Activated CD4-positive, alpha-beta memory T cell treated with anti-CD3 and anti-CD28 coated beads for 36 hours (primary cell): Measurements from ENCODE around the gene RASGRP3. TPM values are rescaled to one million over a fixed set of nuclear protein-coding genes. Genes with fewer than 3 reads are reported as not detected.
A peak's percentile ranks its signal among the peaks of the same experiment; 100 is the strongest.

Source experiments
- CTCF ChIA-PET: fragments of 350-600 bp; sonication (Branson Sonifier 250); formaldehyde crosslinking; loops from one replicate; lab custom pipeline; 2021; ENCODE audit warnings: antibody characterized with exemption, inconsistent platforms; lab: Charles Lee
- POLR2A ChIA-PET: fragments of 350-600 bp; sonication (Branson Sonifier 250); formaldehyde crosslinking; loops from one replicate; lab custom pipeline; 2021; ENCODE audit warnings: antibody characterized with exemption; lab: Charles Lee
- DNase-seq: peaks from one replicate; pipeline ENCODE4 v3.0.0-alpha.2; 2020
- H3K27ac Mint-ChIP-seq: one replicate; pipeline ENCODE4 v1.8.0; 2021; ENCODE audit warnings: mixed read lengths
- H3K27me3 Mint-ChIP-seq: one replicate; pipeline ENCODE4 v1.8.0; 2021; ENCODE audit warnings: mixed read lengths
- H3K36me3 Mint-ChIP-seq: one replicate; pipeline ENCODE4 v1.8.0; 2021; ENCODE audit warnings: mixed read lengths
- H3K4me1 Mint-ChIP-seq: one replicate; pipeline ENCODE4 v1.8.0; 2021; ENCODE audit warnings: low read depth, mixed read lengths
- H3K4me3 Mint-ChIP-seq: one replicate; pipeline ENCODE4 v1.8.0; 2021; ENCODE audit warnings: mild to moderate bottlenecking, mixed read lengths
- H3K9me3 Mint-ChIP-seq: one replicate; pipeline ENCODE4 v1.8.0; 2021; ENCODE audit warnings: mixed read lengths
- intact Hi-C: fragments of 100-400 bp; cut with micrococcal nuclease; formaldehyde crosslinking; loops from one replicate; pipeline ENCODE4 v1.15.1; 2023
- total RNA-seq, 2 experiments: library from RNA; stranded (reverse); gene quantifications; one replicate each; pipeline ENCODE4 v1.2.3, GENCODE V29; 2021

The RASGRP3 gene
- total RNA-seq, 2 experiments from 2014 or later: 1.2 to 1.9 TPM

DNA sequence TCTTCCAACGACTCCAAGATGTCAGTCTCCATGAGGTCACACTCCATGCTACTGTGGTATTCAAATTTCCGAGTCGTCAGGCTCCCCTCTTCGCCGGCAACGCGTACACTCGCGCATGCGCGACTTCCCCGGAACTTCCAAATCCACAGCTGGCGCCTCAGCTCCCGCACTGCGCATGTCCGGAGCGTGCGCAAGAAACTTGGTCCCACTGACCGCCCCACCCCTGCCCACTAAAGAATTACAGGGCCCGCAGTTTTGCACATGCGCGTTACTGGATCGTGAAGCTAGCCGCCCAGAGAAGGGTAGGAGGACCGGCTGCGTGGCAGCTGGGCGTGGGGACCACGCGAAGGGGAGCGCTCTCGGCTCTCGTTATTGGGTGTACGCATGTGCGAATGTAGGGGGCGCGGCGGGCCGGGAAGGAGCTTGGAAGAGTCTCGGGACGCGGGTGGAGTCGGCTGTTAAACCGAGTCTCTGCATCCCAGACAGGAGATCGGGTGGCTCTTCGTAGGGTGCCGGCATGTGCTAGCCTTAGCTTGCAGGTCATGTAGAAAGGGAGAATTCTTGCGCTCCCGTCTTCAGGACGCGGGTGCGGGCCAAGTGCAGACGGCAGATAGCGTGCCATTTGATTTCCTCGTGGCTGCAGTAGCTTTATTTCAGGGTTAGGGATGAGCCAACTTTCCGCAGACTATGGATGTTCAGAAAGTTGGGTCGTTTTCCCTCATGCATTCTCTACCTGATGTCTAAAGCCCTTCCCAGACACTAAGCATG, 122.9 kb downstream of the RASGRP3 start, which contains the start of gene FAM98A:
Gene FAM98A, minus strand, starts transcription at position 125 of the 768 bp plus-strand sequence. Its CDS starts 78 bp downstream, at position 47.
- Mint-ChIP-seq H3K4me3 (peak within 1 kb of the TSS; percentile 90), H3K9me3 (no peaks in the 10 kb centered on the region), H3K36me3 (peaks cover 11% of the 10 kb centered on the region), H3K27me3 (no peaks in the 10 kb centered on the region), H3K27ac (peak within 1 kb of the TSS; percentile 82), H3K4me1 (peaks cover 22% of the 10 kb centered on the region)
- intact Hi-C loops: loop anchor here (1.0 to 10.0 kb wide), 5 partner anchors 123 to 1322 kb away; partner anchors contain the start of genes RASGRP3, TTC27 and YIPF4
- peak; percentile 99 for DNase-seq
- ChIA-PET CTCF (interaction anchor here (0.9 to 2.7 kb wide), 6 partner anchors 16 to 220 kb away, joined by 3 to 21 read pairs (median 4); partner anchors contain the start of gene RASGRP3), POLR2A (interaction anchor here (0.6 to 2.2 kb wide), 5 partner anchors 16 to 972 kb away, joined by 3 to 12 read pairs (median 3); partner anchors contain the start of genes RASGRP3 and TTC27)

DNA sequence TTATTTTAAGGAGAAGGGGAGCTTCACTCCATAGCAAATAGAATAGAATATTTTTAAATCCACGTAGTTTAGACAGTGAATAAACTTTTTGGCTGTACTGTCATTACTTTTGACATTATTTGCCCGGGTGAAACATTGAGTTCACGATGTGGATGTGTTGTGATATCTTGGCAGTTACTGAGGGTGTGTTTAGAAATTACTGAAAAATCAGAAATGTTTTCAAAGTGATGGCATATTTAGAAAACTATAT, 123.4 kb downstream of the RASGRP3 start:
- ChIA-PET CTCF (interaction anchor here (0.9 to 2.7 kb wide), 5 partner anchors 16 to 220 kb away, joined by 3 to 21 read pairs (median 4); partner anchors contain the start of gene RASGRP3), POLR2A (interaction anchor here (1.7 to 2.2 kb wide), 2 partner anchors 16 to 123 kb away, joined by 12 read pairs; partner anchors contain the start of gene RASGRP3)
- H3K27me3 Mint-ChIP-seq: no peaks in the 10 kb centered on the region
- intact Hi-C loops: loop anchor here (1.0 to 10.0 kb wide), 5 partner anchors 124 to 1323 kb away; partner anchors contain the start of genes RASGRP3, TTC27 and YIPF4
- peak overlapping the region; percentile 90 for H3K4me3 Mint-ChIP-seq
- peaks cover 8% of the 10 kb centered on the region for H3K36me3 Mint-ChIP-seq
- no peaks in the 10 kb centered on the region for H3K9me3 Mint-ChIP-seq
- peak overlapping the region; percentile 82 for H3K27ac Mint-ChIP-seq
- peaks cover 22% of the 10 kb centered on the region for H3K4me1 Mint-ChIP-seq
- no peak for DNase-seq

DNA sequence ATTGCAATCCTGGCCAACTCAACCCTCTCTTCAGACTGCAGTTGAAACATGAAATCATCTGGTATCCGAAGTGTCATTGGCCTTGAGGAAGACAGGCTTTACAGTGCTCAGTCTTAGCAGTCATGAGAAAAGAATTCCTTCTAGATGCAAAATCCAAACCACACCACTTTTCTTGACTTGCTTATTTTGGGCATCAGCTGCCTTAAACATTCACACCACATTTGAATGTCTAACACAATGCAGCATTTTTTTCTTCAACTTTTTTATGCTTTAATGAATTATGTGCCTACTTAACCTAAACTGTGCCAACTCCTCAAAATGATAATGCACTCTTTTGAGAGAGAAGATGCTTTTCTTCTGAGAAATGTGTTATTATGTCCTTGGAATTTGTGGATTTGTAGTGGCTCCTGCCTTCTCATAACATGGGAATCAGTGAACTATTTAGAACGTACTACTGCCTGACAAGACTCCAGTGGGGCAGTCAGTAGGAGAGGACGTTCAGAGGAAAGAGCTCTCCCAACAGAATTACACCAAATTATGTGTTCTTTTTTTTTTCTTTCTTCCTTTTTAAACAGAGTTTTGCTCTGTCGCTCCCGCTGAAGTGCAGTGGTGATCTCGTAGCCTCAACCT, 125.9 kb downstream of the RASGRP3 start:
- no peaks in the 10 kb centered on the region for H3K9me3 Mint-ChIP-seq
- ChIA-PET CTCF (interaction anchor here (0.8 kb wide), 1 partner anchor 19 kb away, joined by 4 read pairs; no protein-coding TSS in a partner anchor), POLR2A (no interaction called here)
- H3K4me1 Mint-ChIP-seq: peaks cover 14% of the 10 kb centered on the region
- H3K27ac Mint-ChIP-seq: no peak overlapping the region
- H3K36me3 Mint-ChIP-seq: peaks cover 4% of the 10 kb centered on the region
- no peak overlapping the region for H3K4me3 Mint-ChIP-seq
- no peak for DNase-seq
- H3K27me3 Mint-ChIP-seq: peaks cover 1% of the 10 kb centered on the region
- intact Hi-C loops: no loop called here

DNA sequence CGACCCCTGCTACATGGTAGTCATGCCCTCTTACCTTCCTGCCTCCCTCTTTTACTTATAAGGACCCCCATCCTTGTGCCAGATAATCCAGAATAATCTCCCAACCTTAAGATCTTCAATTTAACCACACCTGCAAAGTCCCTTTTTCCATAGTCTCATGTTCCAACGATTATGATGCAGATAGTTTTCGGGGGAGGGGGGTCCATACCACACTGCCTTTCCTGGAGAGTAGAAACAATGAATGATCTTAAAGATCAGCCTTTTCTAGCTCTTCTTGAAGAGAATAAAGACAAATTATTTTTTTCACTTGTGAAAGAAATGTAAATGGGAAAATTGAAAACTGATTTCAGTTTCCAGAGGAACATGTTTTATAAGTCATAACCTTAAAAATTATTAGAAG, 127.0 kb downstream of the RASGRP3 start:
- intact Hi-C loops: no loop called here
- peaks cover 4% of the 10 kb centered on the region for H3K36me3 Mint-ChIP-seq
- CTCF ChIA-PET: interaction anchor here (0.8 kb wide), 1 partner anchor 20 kb away, joined by 3 read pairs; no protein-coding TSS in a partner anchor
- H3K9me3 Mint-ChIP-seq: no peaks in the 10 kb centered on the region
- peaks cover 8% of the 10 kb centered on the region for H3K4me1 Mint-ChIP-seq
- H3K27me3 Mint-ChIP-seq: peaks cover 1% of the 10 kb centered on the region
- no peak for DNase-seq
- H3K27ac Mint-ChIP-seq: no peak overlapping the region
- no peak overlapping the region for H3K4me3 Mint-ChIP-seq
- POLR2A ChIA-PET: no interaction called here

GRCh38 chr2:33605056-33605455, 128.6 kb downstream of the RASGRP3 start:
- Mint-ChIP-seq H3K4me3 (no peak overlapping the region), H3K27ac (no peak overlapping the region)
- POLR2A ChIA-PET: no interaction called here

DNA sequence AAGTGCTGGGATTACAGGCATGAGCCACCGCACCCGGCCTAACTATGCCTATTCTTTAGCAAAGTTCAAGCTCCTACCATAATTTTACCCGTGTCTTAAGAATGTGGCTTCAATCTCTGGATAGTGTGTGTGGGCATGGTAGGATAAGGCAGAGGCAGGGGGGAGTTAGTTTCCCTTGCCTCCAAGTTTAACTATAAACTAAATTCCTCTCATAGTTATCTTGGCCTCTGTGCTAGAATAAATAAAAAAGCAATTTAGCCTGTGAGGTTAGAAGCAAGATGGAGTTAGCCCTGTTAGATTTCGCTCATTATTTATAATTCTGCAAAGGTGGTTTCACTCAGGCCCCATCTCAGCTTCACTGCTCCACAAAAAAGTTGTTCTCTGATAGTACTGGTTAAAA, 129.7 kb downstream of the RASGRP3 start:
- Mint-ChIP-seq H3K27me3 (peaks cover 1% of the 10 kb centered on the region), H3K27ac (no peak overlapping the region), H3K4me3 (no peak overlapping the region), H3K4me1 (no peaks in the 10 kb centered on the region), H3K9me3 (no peaks in the 10 kb centered on the region), H3K36me3 (peaks cover 2% of the 10 kb centered on the region)
- intact Hi-C loops: no loop called here
- ChIA-PET POLR2A (no interaction called here), CTCF (no interaction called here)
- no peak for DNase-seq

More at GRCh38 chr2:33605056-33605455, 128.6 kb downstream of the RASGRP3 start:
- Mint-ChIP-seq H3K9me3 (no peaks in the 10 kb centered on the region), H3K4me1 (no peaks in the 10 kb centered on the region), H3K36me3 (peaks cover 1% of the 10 kb centered on the region), H3K27me3 (peaks cover 1% of the 10 kb centered on the region)
- CTCF ChIA-PET: interaction anchor here (0.6 kb wide), 1 partner anchor 129 kb away, joined by 3 read pairs; the partner anchor contains the start of gene RASGRP3
- intact Hi-C loops: no loop called here
- no peak for DNase-seq

- CTCF ChIA-PET: no interaction called here
- H3K36me3 Mint-ChIP-seq: peaks cover 5% of the 10 kb centered on the region
- POLR2A ChIA-PET: no interaction called here
- H3K4me1 Mint-ChIP-seq: no peaks in the 10 kb centered on the region
- H3K4me3 Mint-ChIP-seq: no peak overlapping the region
- H3K9me3 Mint-ChIP-seq: no peaks in the 10 kb centered on the region
- DNase-seq: no peak
- intact Hi-C loops: no loop called here
- H3K27me3 Mint-ChIP-seq: peaks cover 1% of the 10 kb centered on the region
- no peak overlapping the region for H3K27ac Mint-ChIP-seq
Observed at GRCh38 chr2:33606622-33607021, 130.2 kb downstream of the RASGRP3 start.

DNA sequence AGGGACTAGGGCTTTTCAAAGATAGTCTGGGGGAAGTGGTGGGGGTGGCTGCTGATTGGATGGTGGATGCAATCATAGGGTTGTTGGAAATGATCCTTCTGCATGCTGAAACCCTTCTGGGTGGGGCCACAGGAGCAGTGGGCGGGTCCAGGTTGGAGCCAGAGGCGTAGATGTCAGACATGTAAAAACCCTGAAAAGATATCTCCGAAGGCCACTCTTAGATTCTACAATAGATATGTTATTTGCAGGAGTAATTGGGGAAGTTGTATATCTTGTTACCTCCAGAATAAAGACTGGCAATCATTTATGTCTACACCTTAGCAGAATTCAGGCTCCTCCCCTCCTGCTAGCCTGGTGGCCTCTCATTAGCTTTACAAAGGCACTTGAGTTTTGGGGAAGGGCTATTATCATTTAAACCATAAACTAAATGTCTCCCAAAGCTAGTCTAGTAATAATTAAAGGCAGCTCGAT, 130.8 kb downstream of the RASGRP3 start:
- no peak for DNase-seq
- H3K4me3 Mint-ChIP-seq: no peak overlapping the region
- H3K27me3 Mint-ChIP-seq: peaks cover 1% of the 10 kb centered on the region
- peaks cover 5% of the 10 kb centered on the region for H3K36me3 Mint-ChIP-seq
- ChIA-PET CTCF (no interaction called here), POLR2A (no interaction called here)
- intact Hi-C loops: no loop called here
- no peaks in the 10 kb centered on the region for H3K4me1 Mint-ChIP-seq
- H3K27ac Mint-ChIP-seq: no peak overlapping the region
- no peaks in the 10 kb centered on the region for H3K9me3 Mint-ChIP-seq

GRCh38 chr2:33607905-33608304, 131.5 kb downstream of the RASGRP3 start:
- no peak overlapping the region for H3K27ac Mint-ChIP-seq
- intact Hi-C loops: no loop called here
- ChIA-PET POLR2A (no interaction called here), CTCF (no interaction called here)
- no peak for DNase-seq
- H3K36me3 Mint-ChIP-seq: peaks cover 5% of the 10 kb centered on the region
- H3K27me3 Mint-ChIP-seq: peaks cover 1% of the 10 kb centered on the region
- H3K9me3 Mint-ChIP-seq: no peaks in the 10 kb centered on the region
- H3K4me1 Mint-ChIP-seq: no peaks in the 10 kb centered on the region
- H3K4me3 Mint-ChIP-seq: no peak overlapping the region

DNA sequence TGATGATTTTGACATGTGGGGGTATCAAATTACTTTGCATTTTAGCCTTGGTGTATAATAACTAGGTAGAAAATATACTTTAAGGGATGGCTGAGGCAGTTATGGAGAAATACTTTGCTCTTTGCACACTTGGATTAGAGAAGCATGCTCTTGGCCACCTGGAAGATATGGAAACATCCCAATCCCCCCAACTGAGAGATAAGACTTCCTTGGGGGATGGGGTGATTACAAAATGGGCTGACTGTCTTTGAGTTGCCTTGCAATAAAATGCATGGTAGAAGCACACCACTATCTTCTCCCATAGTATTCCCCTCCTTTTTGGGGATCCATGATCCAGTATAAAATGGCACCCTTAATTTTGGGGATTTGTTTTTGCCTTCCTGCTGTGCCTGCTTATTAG, 137.7 kb downstream of the RASGRP3 start:
- peaks cover 26% of the 10 kb centered on the region for H3K36me3 Mint-ChIP-seq
- DNase-seq: no peak
- H3K4me3 Mint-ChIP-seq: no peak overlapping the region
- CTCF ChIA-PET: no interaction called here
- H3K27ac Mint-ChIP-seq: no peak overlapping the region
- no peaks in the 10 kb centered on the region for H3K27me3 Mint-ChIP-seq
- POLR2A ChIA-PET: no interaction called here
- H3K9me3 Mint-ChIP-seq: peaks cover 29% of the 10 kb centered on the region
- H3K4me1 Mint-ChIP-seq: no peaks in the 10 kb centered on the region
- intact Hi-C loops: no loop called here
